ENCODE measurements around the gene PRKN. TPM values are rescaled to one million over a fixed set of nuclear protein-coding genes. Genes with fewer than 3 reads are reported as not detected.

The PRKN gene
- total RNA-seq, 1 donor from 2014 or later, result not detected

DNA sequence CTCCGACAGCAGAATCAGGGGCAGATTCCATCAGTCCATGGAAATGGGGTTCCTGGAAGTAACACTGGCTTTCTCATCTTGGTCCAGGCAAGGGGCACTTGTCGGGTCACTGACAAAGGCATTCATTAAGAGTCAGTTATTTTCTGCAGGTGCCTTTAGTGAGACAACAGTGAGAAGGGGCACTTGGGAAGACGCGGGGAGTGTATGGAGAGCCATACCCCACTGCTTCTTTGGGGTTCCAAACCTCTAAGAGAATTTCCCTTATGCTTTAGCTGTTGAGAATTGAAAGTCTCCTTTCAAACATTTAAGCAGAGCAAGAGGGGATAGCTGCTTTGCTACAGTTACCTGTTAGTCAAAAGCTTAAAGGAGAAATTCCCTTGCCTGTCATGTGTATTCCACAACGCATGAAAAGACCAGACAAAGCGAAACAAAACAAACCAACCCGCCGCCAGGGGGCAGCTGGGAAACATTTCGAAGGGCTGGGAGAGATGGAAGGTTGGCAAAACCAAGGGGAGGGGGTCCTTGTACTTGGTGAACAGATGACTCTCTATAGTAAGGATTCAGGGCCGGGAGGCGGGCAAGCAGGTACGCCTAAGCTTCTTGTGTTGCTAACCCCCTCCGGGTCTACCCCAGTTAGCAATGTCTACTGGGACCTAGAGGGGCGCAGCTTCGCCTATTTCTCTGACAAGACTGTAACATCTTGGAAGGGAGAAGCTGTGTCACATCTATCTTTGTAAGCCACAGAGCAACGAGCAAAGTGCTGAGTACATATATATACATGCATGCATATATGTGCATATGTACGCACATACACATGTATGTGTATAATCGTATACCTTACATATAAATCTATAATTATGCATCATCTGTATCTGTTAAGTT, 978.8 kb downstream of the PRKN start:
- no peak overlapping the region for H3K27ac Mint-ChIP-seq
- H3K4me1 Mint-ChIP-seq (ENCODE audit: low read depth), result no peaks in the 10 kb centered on the region
- no peaks in the 10 kb centered on the region for H3K9me3 Mint-ChIP-seq
- H3K4me3 Mint-ChIP-seq, result no peak overlapping the region
- intact Hi-C loops (cut with micrococcal nuclease), result no loop called here
- H3K36me3 Mint-ChIP-seq (ENCODE audit: low read depth), result no peaks in the 10 kb centered on the region
- H3K27me3 Mint-ChIP-seq (ENCODE audit: insufficient read depth), result no peaks in the 10 kb centered on the region
- DNase-seq (ENCODE audit: low spot score), result no peak

GRCh38 chr6:161747506-161747905, 980.1 kb downstream of the PRKN start:
- no peak overlapping the region for H3K27ac Mint-ChIP-seq
- DNase-seq (ENCODE audit: low spot score), result no peak
- H3K4me3 Mint-ChIP-seq, result no peak overlapping the region
- intact Hi-C loops (cut with micrococcal nuclease), result no loop called here
- H3K36me3 Mint-ChIP-seq (ENCODE audit: low read depth), result no peaks in the 10 kb centered on the region
- H3K27me3 Mint-ChIP-seq (ENCODE audit: insufficient read depth), result no peaks in the 10 kb centered on the region
- H3K9me3 Mint-ChIP-seq, result no peaks in the 10 kb centered on the region
- H3K4me1 Mint-ChIP-seq (ENCODE audit: low read depth), result no peaks in the 10 kb centered on the region

GRCh38 chr6:161745594-161746141, 981.9 kb downstream of the PRKN start:
- Mint-ChIP-seq H3K27ac (no peak overlapping the region), H3K27me3 (ENCODE audit: insufficient read depth) (no peaks in the 10 kb centered on the region), H3K4me3 (no peak overlapping the region), H3K4me1 (ENCODE audit: low read depth) (no peaks in the 10 kb centered on the region), H3K36me3 (ENCODE audit: low read depth) (no peaks in the 10 kb centered on the region), H3K9me3 (no peaks in the 10 kb centered on the region)
- intact Hi-C loops (cut with micrococcal nuclease), result no loop called here
- no peak for DNase-seq (ENCODE audit: low spot score)

GRCh38 chr6:161745128-161745527, 982.4 kb downstream of the PRKN start:
- Mint-ChIP-seq H3K9me3 (no peaks in the 10 kb centered on the region), H3K27me3 (ENCODE audit: insufficient read depth) (no peaks in the 10 kb centered on the region), H3K4me1 (ENCODE audit: low read depth) (no peaks in the 10 kb centered on the region), H3K27ac (no peak overlapping the region), H3K36me3 (ENCODE audit: low read depth) (no peaks in the 10 kb centered on the region), H3K4me3 (no peak overlapping the region)
- DNase-seq (ENCODE audit: low spot score), result no peak
- intact Hi-C loops (cut with micrococcal nuclease), result no loop called here

- Mint-ChIP-seq H3K27ac (no peak overlapping the region), H3K36me3 (ENCODE audit: low read depth) (no peaks in the 10 kb centered on the region), H3K27me3 (ENCODE audit: insufficient read depth) (no peaks in the 10 kb centered on the region), H3K4me1 (ENCODE audit: low read depth) (no peaks in the 10 kb centered on the region), H3K4me3 (no peak overlapping the region), H3K9me3 (no peaks in the 10 kb centered on the region)
- DNase-seq (ENCODE audit: low spot score), result no peak
- intact Hi-C loops (cut with micrococcal nuclease), result no loop called here
Measured at GRCh38 chr6:161744211-161745067, 983.1 kb downstream of the PRKN start.

DNA sequence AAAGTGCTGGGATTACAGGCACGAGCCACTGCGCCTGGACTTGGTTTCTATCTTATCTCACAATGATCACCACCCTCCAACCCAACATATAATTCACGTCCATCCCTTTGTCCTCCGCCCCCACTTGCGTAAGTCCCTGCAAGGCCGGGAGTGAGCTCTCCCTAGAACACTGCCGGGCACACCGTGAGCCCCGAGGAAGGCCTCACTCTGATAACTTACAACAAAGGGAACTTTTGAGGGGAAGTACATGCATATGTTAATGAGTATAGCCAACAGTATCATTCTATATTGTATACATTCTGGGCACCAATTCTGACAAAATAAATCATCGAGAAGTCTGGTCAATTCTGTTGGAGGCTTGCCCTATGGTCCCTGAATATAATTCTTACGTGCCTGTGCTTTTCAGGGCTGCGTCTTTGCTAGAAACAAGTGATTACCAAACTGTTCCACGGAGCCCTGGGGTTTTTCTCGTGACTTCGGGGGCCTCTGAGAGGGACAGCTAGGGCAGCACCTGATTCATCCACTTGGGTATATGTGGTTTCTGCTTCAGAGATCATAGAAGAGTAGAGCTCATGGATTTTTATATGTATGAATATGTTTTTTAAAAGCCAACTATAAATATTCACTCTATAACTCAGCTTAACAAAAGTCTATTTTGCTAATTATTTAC, 983.9 kb downstream of the PRKN start:
- H3K27me3 Mint-ChIP-seq (ENCODE audit: insufficient read depth), result no peaks in the 10 kb centered on the region

GRCh38 chr6:161740486-161740885, 987.1 kb downstream of the PRKN start:
- H3K9me3 Mint-ChIP-seq, result no peaks in the 10 kb centered on the region
- no peak overlapping the region for H3K4me3 Mint-ChIP-seq
- no peaks in the 10 kb centered on the region for H3K36me3 Mint-ChIP-seq (ENCODE audit: low read depth)
- DNase-seq (ENCODE audit: low spot score), result no peak
- H3K27me3 Mint-ChIP-seq (ENCODE audit: insufficient read depth), result no peaks in the 10 kb centered on the region
- no peak overlapping the region for H3K27ac Mint-ChIP-seq
- intact Hi-C loops (cut with micrococcal nuclease), result no loop called here
- no peaks in the 10 kb centered on the region for H3K4me1 Mint-ChIP-seq (ENCODE audit: low read depth)

More for the DNA sequence above, 983.9 kb downstream of the PRKN start:
- no peaks in the 10 kb centered on the region for H3K9me3 Mint-ChIP-seq
- intact Hi-C loops (cut with micrococcal nuclease), result no loop called here
- no peaks in the 10 kb centered on the region for H3K4me1 Mint-ChIP-seq (ENCODE audit: low read depth)
- H3K36me3 Mint-ChIP-seq (ENCODE audit: low read depth), result no peaks in the 10 kb centered on the region
- no peak overlapping the region for H3K27ac Mint-ChIP-seq
- no peak overlapping the region for H3K4me3 Mint-ChIP-seq
- DNase-seq (ENCODE audit: low spot score), result no peak

- H3K27me3 Mint-ChIP-seq (ENCODE audit: insufficient read depth), result no peaks in the 10 kb centered on the region
- no peak overlapping the region for H3K27ac Mint-ChIP-seq
- intact Hi-C loops (cut with micrococcal nuclease), result no loop called here
- no peaks in the 10 kb centered on the region for H3K4me1 Mint-ChIP-seq (ENCODE audit: low read depth)
- H3K36me3 Mint-ChIP-seq (ENCODE audit: low read depth), result no peaks in the 10 kb centered on the region
- H3K4me3 Mint-ChIP-seq, result no peak overlapping the region
- H3K9me3 Mint-ChIP-seq, result no peaks in the 10 kb centered on the region
- DNase-seq (ENCODE audit: low spot score), result no peak
Measured at GRCh38 chr6:161736781-161737292, 990.7 kb downstream of the PRKN start.

- H3K9me3 Mint-ChIP-seq, result no peaks in the 10 kb centered on the region
- no peaks in the 10 kb centered on the region for H3K4me1 Mint-ChIP-seq (ENCODE audit: low read depth)
- no peak overlapping the region for H3K27ac Mint-ChIP-seq
- no peak overlapping the region for H3K4me3 Mint-ChIP-seq
- no peak for DNase-seq (ENCODE audit: low spot score)
- no peaks in the 10 kb centered on the region for H3K36me3 Mint-ChIP-seq (ENCODE audit: low read depth)
- intact Hi-C loops (cut with micrococcal nuclease), result no loop called here
- H3K27me3 Mint-ChIP-seq (ENCODE audit: insufficient read depth), result no peaks in the 10 kb centered on the region
Measured at GRCh38 chr6:161736326-161736725, 991.2 kb downstream of the PRKN start.

DNA sequence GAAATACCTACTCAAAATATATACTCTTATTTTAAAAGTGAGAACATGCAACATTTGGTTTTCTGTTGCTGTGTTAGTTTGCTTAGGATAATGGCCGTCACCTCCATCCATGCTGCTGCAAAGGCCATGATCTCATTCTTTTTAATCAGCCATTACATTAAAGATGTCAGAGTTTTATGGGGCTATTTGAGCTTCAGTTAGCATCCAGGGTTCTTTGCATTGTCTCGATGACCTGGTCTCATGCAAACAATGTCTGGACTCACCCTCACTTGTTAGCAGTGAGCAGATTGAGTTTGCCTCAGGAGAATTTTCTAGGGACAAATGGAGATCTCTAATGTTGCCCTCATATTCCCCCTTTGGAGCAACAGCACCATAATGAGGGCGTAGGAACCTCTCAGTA, 995.0 kb downstream of the PRKN start:
- H3K27me3 Mint-ChIP-seq (ENCODE audit: insufficient read depth), result no peaks in the 10 kb centered on the region
- H3K4me1 Mint-ChIP-seq (ENCODE audit: low read depth), result no peaks in the 10 kb centered on the region
- no peak overlapping the region for H3K27ac Mint-ChIP-seq
- H3K36me3 Mint-ChIP-seq (ENCODE audit: low read depth), result no peaks in the 10 kb centered on the region
- DNase-seq (ENCODE audit: low spot score), result no peak
- H3K9me3 Mint-ChIP-seq, result peaks cover 4% of the 10 kb centered on the region
- intact Hi-C loops (cut with micrococcal nuclease), result no loop called here
- H3K4me3 Mint-ChIP-seq, result no peak overlapping the region

- no peaks in the 10 kb centered on the region for H3K4me1 Mint-ChIP-seq (ENCODE audit: low read depth)
- H3K9me3 Mint-ChIP-seq, result peaks cover 4% of the 10 kb centered on the region
- intact Hi-C loops (cut with micrococcal nuclease), result no loop called here
- H3K27me3 Mint-ChIP-seq (ENCODE audit: insufficient read depth), result no peaks in the 10 kb centered on the region
- no peak overlapping the region for H3K4me3 Mint-ChIP-seq
- no peak overlapping the region for H3K27ac Mint-ChIP-seq
- H3K36me3 Mint-ChIP-seq (ENCODE audit: low read depth), result no peaks in the 10 kb centered on the region
- DNase-seq (ENCODE audit: low spot score), result no peak
Measured at GRCh38 chr6:161727083-161727833, 1000.3 kb downstream of the PRKN start.

- no peaks in the 10 kb centered on the region for H3K4me1 Mint-ChIP-seq (ENCODE audit: low read depth)
Measured at GRCh38 chr6:161722394-161722793, 1005.2 kb downstream of the PRKN start.

More at GRCh38 chr6:161722394-161722793, 1005.2 kb downstream of the PRKN start:
- H3K9me3 Mint-ChIP-seq, result no peaks in the 10 kb centered on the region
- DNase-seq (ENCODE audit: low spot score), result no peak
- H3K4me3 Mint-ChIP-seq, result no peak overlapping the region
- no peaks in the 10 kb centered on the region for H3K36me3 Mint-ChIP-seq (ENCODE audit: low read depth)
- no peak overlapping the region for H3K27ac Mint-ChIP-seq
- no peaks in the 10 kb centered on the region for H3K27me3 Mint-ChIP-seq (ENCODE audit: insufficient read depth)
- intact Hi-C loops (cut with micrococcal nuclease), result no loop called here
